ENCODE measurements around the gene MAFG. TPM values are rescaled to one million over a fixed set of nuclear protein-coding genes. Genes with fewer than 3 reads are reported as not detected.

The MAFG gene
- total RNA-seq, 1 experiment from 2014 or later, result 29.1 TPM

DNA sequence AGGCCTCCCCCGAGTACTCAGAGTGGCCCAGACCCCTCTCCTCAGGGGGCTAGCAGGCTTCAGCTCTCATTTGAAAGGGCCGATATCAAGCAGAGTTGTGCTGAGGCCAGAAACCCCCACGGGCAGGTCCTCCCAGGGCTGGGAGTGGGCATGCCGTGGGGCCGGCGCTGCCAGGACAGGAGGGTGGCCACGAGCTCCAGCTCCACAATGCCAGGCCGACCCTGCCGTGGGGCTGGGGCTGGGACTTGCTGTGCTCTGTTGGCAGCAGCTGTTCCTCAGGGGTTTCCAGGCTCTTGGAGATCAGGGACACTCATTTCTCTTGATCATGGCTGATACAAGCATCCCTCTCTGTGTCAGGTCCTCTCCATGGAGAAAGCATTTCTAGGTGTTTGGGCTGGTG lies 28.6 kb downstream of the MAFG start:
- Histone ChIP-seq H3K9me3 (no peaks in the 10 kb centered on the region), H3K4me3 (ENCODE audit: low read depth, low read length) (no peak overlapping the region), H3K27me3 (replicated peaks; ENCODE audit: control insufficient read depth, insufficient read depth, low read length) (no peaks in the 10 kb centered on the region), H3K4me1 (peaks cover 5% of the 10 kb centered on the region; the same call in 1 of the 2 replicates), H3K36me3 (ENCODE audit: control insufficient read depth, insufficient read depth, low read length) (peaks cover 5% of the 10 kb centered on the region)
- ChIA-PET POLR2A (no interaction called here), CTCF (no interaction called here)
- H3K27ac Mint-ChIP-seq (ENCODE audit: unreplicated experiment), result no peak overlapping the region
- H3K27me3 Mint-ChIP-seq (ENCODE audit: insufficient read depth, unreplicated experiment), result no peaks in the 10 kb centered on the region
- no peak overlapping the region for H3K4me3 Mint-ChIP-seq (ENCODE audit: unreplicated experiment)
- no peak for DNase-seq
- no TSS peak for BruUV-seq (replicated peaks)
- TF ChIP-seq CTCF (IDR thresholded peaks at IDR 0.05; ENCODE audit: insufficient read depth in 1 of 2, low read depth in 1 of 2, low read length in 1 of 2, severe bottlenecking in 1 of 2, unreplicated experiment in 1 of 2), result no peak
- intact Hi-C loops (cut with micrococcal nuclease; ENCODE audit: unreplicated experiment), result no loop called here
- H3K4me1 Mint-ChIP-seq (ENCODE audit: low read depth, unreplicated experiment), result peaks cover 7% of the 10 kb centered on the region
- no peaks in the 10 kb centered on the region for H3K9me3 Mint-ChIP-seq (ENCODE audit: unreplicated experiment)
- peaks cover 87% of the 10 kb centered on the region for H3K36me3 Mint-ChIP-seq (ENCODE audit: insufficient read depth, unreplicated experiment)

DNA sequence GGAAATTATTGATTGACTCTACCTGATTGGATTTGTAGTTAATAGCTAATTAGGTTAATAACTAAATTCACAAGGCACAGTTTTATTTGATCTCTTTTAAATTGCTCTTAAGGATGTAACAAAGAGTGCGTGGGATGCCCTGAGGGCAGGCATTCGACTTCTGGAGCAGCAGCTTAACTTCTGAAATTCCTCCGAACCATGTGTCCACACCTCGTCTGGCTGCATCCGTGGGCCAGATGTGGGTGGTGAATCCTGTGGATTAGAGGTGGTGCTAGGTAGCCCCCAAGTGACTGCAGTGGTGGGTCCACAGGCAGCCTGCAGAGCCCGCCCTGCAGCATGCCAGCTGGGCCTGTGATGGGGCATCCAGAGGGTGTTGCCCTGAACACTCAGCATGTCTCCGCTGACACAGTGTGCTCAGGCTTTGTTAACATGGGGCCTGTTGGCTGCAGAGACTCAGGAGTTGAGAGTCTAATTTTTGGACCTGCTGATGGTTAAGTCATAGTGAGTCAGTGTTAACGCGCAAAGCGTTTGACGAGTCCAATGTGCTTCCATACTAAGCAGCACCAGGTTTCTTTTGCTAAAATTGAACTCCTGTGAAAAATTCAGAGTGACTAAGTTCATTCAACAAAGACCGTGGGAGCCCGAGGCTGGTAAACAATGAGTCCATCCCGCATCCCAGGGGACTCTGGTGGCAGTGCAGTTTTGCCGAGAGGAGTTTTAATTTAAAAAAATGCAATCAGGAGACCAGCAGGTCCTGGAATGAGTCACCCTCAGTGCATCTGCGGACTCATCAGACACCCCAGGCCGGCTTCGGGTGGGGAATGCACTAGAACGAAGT lies 29.3 kb downstream of the MAFG start:
- intact Hi-C loops (cut with micrococcal nuclease; ENCODE audit: unreplicated experiment), result no loop called here
- peaks cover 7% of the 10 kb centered on the region for H3K4me1 Mint-ChIP-seq (ENCODE audit: low read depth, unreplicated experiment)
- H3K4me1 ChIP-seq, result peaks cover 5% of the 10 kb centered on the region; the same call in 1 of the 2 replicates
- H3K4me3 Mint-ChIP-seq (ENCODE audit: unreplicated experiment), result no peak overlapping the region
- POLR2A ChIA-PET, result interaction anchor here (1.6 kb wide), 1 partner anchor 12 kb away, joined by 5 read pairs; no protein-coding TSS in a partner anchor
- H3K27me3 Mint-ChIP-seq (ENCODE audit: insufficient read depth, unreplicated experiment), result no peaks in the 10 kb centered on the region
- no peaks in the 10 kb centered on the region for H3K27me3 ChIP-seq (replicated peaks; ENCODE audit: control insufficient read depth, insufficient read depth, low read length)
- H3K36me3 ChIP-seq (ENCODE audit: control insufficient read depth, insufficient read depth, low read length), result peaks cover 5% of the 10 kb centered on the region
- no peak for DNase-seq
- no peaks in the 10 kb centered on the region for H3K9me3 ChIP-seq
- peaks cover 87% of the 10 kb centered on the region for H3K36me3 Mint-ChIP-seq (ENCODE audit: insufficient read depth, unreplicated experiment)
- H3K4me3 ChIP-seq (ENCODE audit: low read depth, low read length), result no peak overlapping the region
- no peaks in the 10 kb centered on the region for H3K9me3 Mint-ChIP-seq (ENCODE audit: unreplicated experiment)
- no TSS peak for BruUV-seq (replicated peaks)
- no peak for TF ChIP-seq CTCF (IDR thresholded peaks at IDR 0.05; ENCODE audit: insufficient read depth in 1 of 2, low read depth in 1 of 2, low read length in 1 of 2, severe bottlenecking in 1 of 2, unreplicated experiment in 1 of 2)
- CTCF ChIA-PET, result no interaction called here
- H3K27ac Mint-ChIP-seq (ENCODE audit: unreplicated experiment), result no peak overlapping the region

- no peak overlapping the region for H3K27ac Mint-ChIP-seq (ENCODE audit: unreplicated experiment)
- no peak for DNase-seq
- Histone ChIP-seq H3K9me3 (no peaks in the 10 kb centered on the region), H3K4me1 (peaks cover 6% of the 10 kb centered on the region; the same call in 1 of the 2 replicates), H3K36me3 (ENCODE audit: control insufficient read depth, insufficient read depth, low read length) (peaks cover 5% of the 10 kb centered on the region), H3K27me3 (replicated peaks; ENCODE audit: control insufficient read depth, insufficient read depth, low read length) (no peaks in the 10 kb centered on the region), H3K4me3 (ENCODE audit: low read depth, low read length) (no peak overlapping the region)
- intact Hi-C loops (cut with micrococcal nuclease; ENCODE audit: unreplicated experiment), result no loop called here
- no peaks in the 10 kb centered on the region for H3K4me1 Mint-ChIP-seq (ENCODE audit: low read depth, unreplicated experiment)
- TF ChIP-seq CTCF (IDR thresholded peaks at IDR 0.05; ENCODE audit: insufficient read depth in 1 of 2, low read depth in 1 of 2, low read length in 1 of 2, severe bottlenecking in 1 of 2, unreplicated experiment in 1 of 2), result no peak
- BruUV-seq (replicated peaks), result no TSS peak
- peaks cover 89% of the 10 kb centered on the region for H3K36me3 Mint-ChIP-seq (ENCODE audit: insufficient read depth, unreplicated experiment)
- no peak overlapping the region for H3K4me3 Mint-ChIP-seq (ENCODE audit: unreplicated experiment)
- H3K9me3 Mint-ChIP-seq (ENCODE audit: unreplicated experiment), result no peaks in the 10 kb centered on the region
- CTCF ChIA-PET, result no interaction called here
- no peaks in the 10 kb centered on the region for H3K27me3 Mint-ChIP-seq (ENCODE audit: insufficient read depth, unreplicated experiment)
- POLR2A ChIA-PET, result no interaction called here
Observed at GRCh38 chr17:81895400-81895799, 32.1 kb downstream of the MAFG start.
